GM23338 (cell line): ENCODE data around the gene HOXC12. TPM values are rescaled to one million over a fixed set of nuclear protein-coding genes. Genes with fewer than 3 reads are reported as not detected.

Experiments used
- ATAC-seq: fragments of 200-7000 bp; cut with Tn5 transposase; 3 replicates; pipeline ENCODE4 v1.9.1; 2020
- DNase-seq: peaks from one replicate; pipeline ENCODE4 v3.0.0-alpha.2; 2015; ENCODE audit warnings: low spot score
- H2AFZ ChIP-seq: fragments of 200-600 bp; sonication (generic); 2 replicates; pipeline ENCODE4 v1.8.0; 2016; ENCODE audit warnings: antibody characterized with exemption, mild to moderate bottlenecking, moderate library complexity
- H3F3A ChIP-seq: fragments of 200-600 bp; sonication (generic); replicated peaks from 2 replicates; pipeline ENCODE4 v1.8.0; 2017; ENCODE audit warnings: antibody characterized with exemption, mixed run types, low read depth
- H3K27ac ChIP-seq: fragments of 200-600 bp; sonication (generic); 2 replicates; pipeline ENCODE4 v1.6.1; 2016; ENCODE audit warnings: low read depth
- H3K27me3 ChIP-seq: fragments of 200-600 bp; sonication (generic); 2 replicates; pipeline ENCODE4 v1.8.0; 2016; ENCODE audit warnings: mild to moderate bottlenecking, mixed run types, moderate library complexity; ENCODE audit not compliant: insufficient read depth
- H3K36me3 ChIP-seq: fragments of 200-600 bp; sonication (generic); 2 replicates; pipeline ENCODE4 v1.8.0; 2016; ENCODE audit warnings: mild to moderate bottlenecking; ENCODE audit not compliant: insufficient read depth
- H3K4me1 ChIP-seq: fragments of 200-600 bp; sonication (generic); 2 replicates; pipeline ENCODE4 v1.8.0; 2016; ENCODE audit warnings: mild to moderate bottlenecking, moderate library complexity; ENCODE audit not compliant: insufficient read depth
- H3K4me2 ChIP-seq: fragments of 200-600 bp; sonication (generic); 2 replicates; pipeline ENCODE4 v1.7.1; 2017; ENCODE audit warnings: mixed run types
- H3K4me3 ChIP-seq: fragments of 200-600 bp; sonication (generic); 2 replicates; pipeline ENCODE4 v1.6.1; 2016; ENCODE audit warnings: mixed run types
- H3K79me2 ChIP-seq: fragments of 200-600 bp; sonication (generic); replicated peaks from 2 replicates; pipeline ENCODE4 v1.8.0; 2017; ENCODE audit warnings: mild to moderate bottlenecking; ENCODE audit not compliant: insufficient read depth
- H3K9me2 ChIP-seq: fragments of 200-600 bp; sonication (generic); 2 replicates; pipeline ENCODE4 v1.8.0; 2017; ENCODE audit not compliant: insufficient read depth
- H4K20me1 ChIP-seq: fragments of 200-600 bp; sonication (generic); replicated peaks from 2 replicates; pipeline ENCODE4 v1.8.0; 2017; ENCODE audit warnings: mild to moderate bottlenecking; ENCODE audit not compliant: insufficient read depth
- H3K27ac Mint-ChIP-seq: 2 replicates; pipeline ENCODE4 v1.8.0; 2020; ENCODE audit warnings: inconsistent platforms, mild to moderate bottlenecking, moderate library complexity, mixed read lengths
- H3K27me3 Mint-ChIP-seq: 3 replicates; pipeline ENCODE4 v1.8.0; 2022; ENCODE audit warnings: low read depth, mild to moderate bottlenecking, moderate library complexity, mixed read lengths, inconsistent platforms; ENCODE audit not compliant: insufficient read depth, poor library complexity
- H3K36me3 Mint-ChIP-seq: 3 replicates; pipeline ENCODE4 v1.8.0; 2021; ENCODE audit warnings: low read depth, mild to moderate bottlenecking, inconsistent platforms, moderate library complexity, mixed read lengths
- H3K4me1 Mint-ChIP-seq: 3 replicates; pipeline ENCODE4 v1.8.0; 2020; ENCODE audit warnings: mild to moderate bottlenecking, inconsistent platforms, mixed read lengths
- H3K4me3 Mint-ChIP-seq: 3 replicates; pipeline ENCODE4 v1.8.0; 2021; ENCODE audit warnings: moderate library complexity, mild to moderate bottlenecking, inconsistent platforms, mixed read lengths
- H3K9me3 Mint-ChIP-seq: 3 replicates; pipeline ENCODE4 v1.8.0; 2020; ENCODE audit warnings: moderate library complexity, mild to moderate bottlenecking, inconsistent platforms, mixed read lengths
- CREB1 ChIP-seq: fragments of 250-450 bp; sonication (Bioruptor Pico); IDR thresholded peaks from 2 replicates; pipeline ENCODE4 v1.5.0; 2020; ENCODE audit warnings: low read depth, mild to moderate bottlenecking, moderate library complexity
- CTCF ChIP-seq, 2 experiments: fragments of 200-600 bp in 1 of 2; sonication (generic) in 1 of 2; conservative IDR thresholded peaks; 2 replicates each; pipeline versions ENCODE4 v1.5.1 to v1.6.1; 2016 to 2017; ENCODE audit warnings: antibody characterized with exemption in 2 of 2, low read depth in 2 of 2, mild to moderate bottlenecking in 2 of 2, moderate library complexity in 1 of 2
- ETS1 ChIP-seq: IDR thresholded peaks from 2 replicates; pipeline ENCODE4 v1.6.1; 2016; ENCODE audit warnings: antibody characterized with exemption
- EZH2 ChIP-seq: fragments of 200-600 bp; sonication (generic); IDR thresholded peaks from one replicate; pipeline ENCODE4 v1.8.0; 2017; ENCODE audit warnings: antibody characterized with exemption, mild to moderate bottlenecking, low read depth; ENCODE audit not compliant: unreplicated experiment
- EZH2phosphoT487 ChIP-seq: fragments of 200-600 bp; sonication (generic); IDR thresholded peaks from one replicate; pipeline ENCODE4 v1.8.1; 2018; ENCODE audit warnings: antibody characterized with exemption; ENCODE audit not compliant: unreplicated experiment
- JUNB ChIP-seq: IDR thresholded peaks from one replicate; pipeline ENCODE4 v1.6.1; 2016; ENCODE audit warnings: antibody characterized with exemption; ENCODE audit not compliant: unreplicated experiment
- NANOG ChIP-seq: IDR thresholded peaks from 2 replicates; pipeline ENCODE4 v1.6.1; 2016; ENCODE audit warnings: antibody characterized with exemption, borderline replicate concordance
- POLR2AphosphoS5 ChIP-seq: IDR thresholded peaks from 2 replicates; pipeline ENCODE4 v1.6.1; 2016; ENCODE audit warnings: antibody characterized with exemption, low read depth
- STAT1 ChIP-seq: IDR thresholded peaks from one replicate; pipeline ENCODE4 v1.6.1; 2016; ENCODE audit warnings: antibody characterized with exemption; ENCODE audit not compliant: unreplicated experiment
- ZNF114 ChIP-seq: fragments of 250-450 bp; sonication (Bioruptor Pico); IDR thresholded peaks from 2 replicates; pipeline ENCODE4 v1.5.0; 2020; ENCODE audit warnings: mild to moderate bottlenecking, moderate library complexity
- ZNF331 ChIP-seq: fragments of 250-450 bp; sonication (Bioruptor Pico); IDR thresholded peaks from 2 replicates; pipeline ENCODE4 v1.5.0; 2020; ENCODE audit warnings: low read depth, mild to moderate bottlenecking, moderate library complexity
- polyA plus RNA-seq: library from polyadenylated mRNA; unstranded; fragments of >200 nt; fragmentation: Nextera tagmentation; extraction: Ambion mirVana; gene quantifications from 2 replicates; pipeline ENCODE4 v1.2.1, GENCODE V29; 2016
- total RNA-seq: library from RNA; depleted of rRNA; stranded (reverse); fragments of >200 nt; shearing (Covaris generic); gene quantifications from 2 replicates; pipeline ENCODE4 v1.2.3, GENCODE V29; 2014
- TF ChIP-seq, protein P1 (sequence below): IDR thresholded peaks from one replicate; pipeline ENCODE4 v1.6.1; 2018; ENCODE audit warnings: antibody characterized with exemption; ENCODE audit not compliant: unreplicated experiment
- TF ChIP-seq, protein P2 (sequence below): fragments of 250-450 bp; sonication (Bioruptor Pico); IDR thresholded peaks from 2 replicates; pipeline ENCODE4 v1.5.0; 2020; ENCODE audit warnings: mild to moderate bottlenecking, moderate library complexity

HOXC12 gene
- total and polyA plus RNA-seq, 2 experiments from 2014 or later: not detected

DNA sequence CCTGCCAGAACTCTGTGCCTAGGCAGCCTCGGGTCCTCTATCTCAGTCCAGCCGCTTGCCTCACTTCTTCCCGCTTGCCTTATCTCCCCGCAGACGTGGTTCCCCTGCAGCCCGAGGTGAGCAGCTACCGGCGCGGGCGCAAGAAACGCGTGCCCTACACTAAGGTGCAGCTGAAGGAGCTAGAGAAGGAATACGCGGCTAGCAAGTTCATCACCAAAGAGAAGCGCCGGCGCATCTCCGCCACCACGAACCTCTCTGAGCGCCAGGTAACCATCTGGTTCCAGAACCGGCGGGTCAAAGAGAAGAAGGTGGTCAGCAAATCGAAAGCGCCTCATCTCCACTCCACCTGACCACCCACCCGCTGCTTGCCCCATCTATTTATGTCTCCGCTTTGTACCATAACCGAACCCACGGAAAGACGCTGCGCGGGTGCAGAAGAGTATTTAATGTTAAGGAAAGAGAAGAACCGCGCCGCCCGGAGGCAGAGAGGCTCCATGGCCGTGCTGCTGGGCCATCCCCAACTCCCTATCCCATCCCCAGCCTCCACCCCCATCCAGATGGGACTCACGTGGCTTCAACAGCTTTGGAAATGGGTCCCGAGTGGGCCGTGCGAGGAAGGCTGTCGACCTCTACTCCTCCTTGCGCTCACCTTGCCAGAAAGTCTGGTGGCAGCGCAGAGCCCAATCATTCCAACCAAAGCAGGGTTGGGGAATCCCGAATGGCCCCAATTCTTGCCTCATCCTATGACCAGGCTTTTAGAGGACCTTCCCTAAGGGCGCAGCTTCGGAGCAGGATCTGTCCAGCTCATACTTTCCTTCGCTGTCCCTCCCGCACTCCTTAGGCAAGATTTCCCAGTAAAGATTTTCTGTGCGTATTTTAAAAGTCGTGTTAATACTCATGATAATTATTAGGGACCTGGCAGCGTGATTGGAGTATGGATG, 9.5 kb upstream of the HOXC12 start:
- Mint-ChIP-seq H3K9me3 (no peaks in the 10 kb centered on the region; the same call in 2 of the 3 replicates), H3K27me3 (peaks cover 99% of the 10 kb centered on the region), H3K36me3 (no peaks in the 10 kb centered on the region; the same call in 2 of the 3 replicates), H3K4me3 (peak overlapping the region; percentile 21; the same call in 1 of the 3 replicates), H3K27ac (no peak overlapping the region), H3K4me1 (peaks cover 10% of the 10 kb centered on the region)
- Histone ChIP-seq H2AFZ (no peak overlapping the region), H3K36me3 (no peaks in the 10 kb centered on the region), H3K4me2 (no peak overlapping the region), H3K4me1 (peaks cover 25% of the 10 kb centered on the region; the same call in 1 of the 2 replicates), H3K4me3 (0 out of 2 replicates have a peak overlapping the region, but pooled peaks have one; percentile 23), H3K9me2 (no peaks in the 10 kb centered on the region), H4K20me1 (peaks cover 72% of the 10 kb centered on the region), H3F3A (peaks cover 29% of the 10 kb centered on the region), H3K27me3 (peaks cover 100% of the 10 kb centered on the region), H3K79me2 (no peaks in the 10 kb centered on the region), H3K27ac (no peak overlapping the region)
- TF ChIP-seq EZH2phosphoT487: peak; percentile 95
- TF ChIP-seq CREB1 (CRISPR knock-in tag): no peak
- TF ChIP-seq, protein P1, sequence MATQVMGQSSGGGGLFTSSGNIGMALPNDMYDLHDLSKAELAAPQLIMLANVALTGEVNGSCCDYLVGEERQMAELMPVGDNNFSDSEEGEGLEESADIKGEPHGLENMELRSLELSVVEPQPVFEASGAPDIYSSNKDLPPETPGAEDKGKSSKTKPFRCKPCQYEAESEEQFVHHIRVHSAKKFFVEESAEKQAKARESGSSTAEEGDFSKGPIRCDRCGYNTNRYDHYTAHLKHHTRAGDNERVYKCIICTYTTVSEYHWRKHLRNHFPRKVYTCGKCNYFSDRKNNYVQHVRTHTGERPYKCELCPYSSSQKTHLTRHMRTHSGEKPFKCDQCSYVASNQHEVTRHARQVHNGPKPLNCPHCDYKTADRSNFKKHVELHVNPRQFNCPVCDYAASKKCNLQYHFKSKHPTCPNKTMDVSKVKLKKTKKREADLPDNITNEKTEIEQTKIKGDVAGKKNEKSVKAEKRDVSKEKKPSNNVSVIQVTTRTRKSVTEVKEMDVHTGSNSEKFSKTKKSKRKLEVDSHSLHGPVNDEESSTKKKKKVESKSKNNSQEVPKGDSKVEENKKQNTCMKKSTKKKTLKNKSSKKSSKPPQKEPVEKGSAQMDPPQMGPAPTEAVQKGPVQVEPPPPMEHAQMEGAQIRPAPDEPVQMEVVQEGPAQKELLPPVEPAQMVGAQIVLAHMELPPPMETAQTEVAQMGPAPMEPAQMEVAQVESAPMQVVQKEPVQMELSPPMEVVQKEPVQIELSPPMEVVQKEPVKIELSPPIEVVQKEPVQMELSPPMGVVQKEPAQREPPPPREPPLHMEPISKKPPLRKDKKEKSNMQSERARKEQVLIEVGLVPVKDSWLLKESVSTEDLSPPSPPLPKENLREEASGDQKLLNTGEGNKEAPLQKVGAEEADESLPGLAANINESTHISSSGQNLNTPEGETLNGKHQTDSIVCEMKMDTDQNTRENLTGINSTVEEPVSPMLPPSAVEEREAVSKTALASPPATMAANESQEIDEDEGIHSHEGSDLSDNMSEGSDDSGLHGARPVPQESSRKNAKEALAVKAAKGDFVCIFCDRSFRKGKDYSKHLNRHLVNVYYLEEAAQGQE: peak; percentile 20
- TF ChIP-seq, protein P2, sequence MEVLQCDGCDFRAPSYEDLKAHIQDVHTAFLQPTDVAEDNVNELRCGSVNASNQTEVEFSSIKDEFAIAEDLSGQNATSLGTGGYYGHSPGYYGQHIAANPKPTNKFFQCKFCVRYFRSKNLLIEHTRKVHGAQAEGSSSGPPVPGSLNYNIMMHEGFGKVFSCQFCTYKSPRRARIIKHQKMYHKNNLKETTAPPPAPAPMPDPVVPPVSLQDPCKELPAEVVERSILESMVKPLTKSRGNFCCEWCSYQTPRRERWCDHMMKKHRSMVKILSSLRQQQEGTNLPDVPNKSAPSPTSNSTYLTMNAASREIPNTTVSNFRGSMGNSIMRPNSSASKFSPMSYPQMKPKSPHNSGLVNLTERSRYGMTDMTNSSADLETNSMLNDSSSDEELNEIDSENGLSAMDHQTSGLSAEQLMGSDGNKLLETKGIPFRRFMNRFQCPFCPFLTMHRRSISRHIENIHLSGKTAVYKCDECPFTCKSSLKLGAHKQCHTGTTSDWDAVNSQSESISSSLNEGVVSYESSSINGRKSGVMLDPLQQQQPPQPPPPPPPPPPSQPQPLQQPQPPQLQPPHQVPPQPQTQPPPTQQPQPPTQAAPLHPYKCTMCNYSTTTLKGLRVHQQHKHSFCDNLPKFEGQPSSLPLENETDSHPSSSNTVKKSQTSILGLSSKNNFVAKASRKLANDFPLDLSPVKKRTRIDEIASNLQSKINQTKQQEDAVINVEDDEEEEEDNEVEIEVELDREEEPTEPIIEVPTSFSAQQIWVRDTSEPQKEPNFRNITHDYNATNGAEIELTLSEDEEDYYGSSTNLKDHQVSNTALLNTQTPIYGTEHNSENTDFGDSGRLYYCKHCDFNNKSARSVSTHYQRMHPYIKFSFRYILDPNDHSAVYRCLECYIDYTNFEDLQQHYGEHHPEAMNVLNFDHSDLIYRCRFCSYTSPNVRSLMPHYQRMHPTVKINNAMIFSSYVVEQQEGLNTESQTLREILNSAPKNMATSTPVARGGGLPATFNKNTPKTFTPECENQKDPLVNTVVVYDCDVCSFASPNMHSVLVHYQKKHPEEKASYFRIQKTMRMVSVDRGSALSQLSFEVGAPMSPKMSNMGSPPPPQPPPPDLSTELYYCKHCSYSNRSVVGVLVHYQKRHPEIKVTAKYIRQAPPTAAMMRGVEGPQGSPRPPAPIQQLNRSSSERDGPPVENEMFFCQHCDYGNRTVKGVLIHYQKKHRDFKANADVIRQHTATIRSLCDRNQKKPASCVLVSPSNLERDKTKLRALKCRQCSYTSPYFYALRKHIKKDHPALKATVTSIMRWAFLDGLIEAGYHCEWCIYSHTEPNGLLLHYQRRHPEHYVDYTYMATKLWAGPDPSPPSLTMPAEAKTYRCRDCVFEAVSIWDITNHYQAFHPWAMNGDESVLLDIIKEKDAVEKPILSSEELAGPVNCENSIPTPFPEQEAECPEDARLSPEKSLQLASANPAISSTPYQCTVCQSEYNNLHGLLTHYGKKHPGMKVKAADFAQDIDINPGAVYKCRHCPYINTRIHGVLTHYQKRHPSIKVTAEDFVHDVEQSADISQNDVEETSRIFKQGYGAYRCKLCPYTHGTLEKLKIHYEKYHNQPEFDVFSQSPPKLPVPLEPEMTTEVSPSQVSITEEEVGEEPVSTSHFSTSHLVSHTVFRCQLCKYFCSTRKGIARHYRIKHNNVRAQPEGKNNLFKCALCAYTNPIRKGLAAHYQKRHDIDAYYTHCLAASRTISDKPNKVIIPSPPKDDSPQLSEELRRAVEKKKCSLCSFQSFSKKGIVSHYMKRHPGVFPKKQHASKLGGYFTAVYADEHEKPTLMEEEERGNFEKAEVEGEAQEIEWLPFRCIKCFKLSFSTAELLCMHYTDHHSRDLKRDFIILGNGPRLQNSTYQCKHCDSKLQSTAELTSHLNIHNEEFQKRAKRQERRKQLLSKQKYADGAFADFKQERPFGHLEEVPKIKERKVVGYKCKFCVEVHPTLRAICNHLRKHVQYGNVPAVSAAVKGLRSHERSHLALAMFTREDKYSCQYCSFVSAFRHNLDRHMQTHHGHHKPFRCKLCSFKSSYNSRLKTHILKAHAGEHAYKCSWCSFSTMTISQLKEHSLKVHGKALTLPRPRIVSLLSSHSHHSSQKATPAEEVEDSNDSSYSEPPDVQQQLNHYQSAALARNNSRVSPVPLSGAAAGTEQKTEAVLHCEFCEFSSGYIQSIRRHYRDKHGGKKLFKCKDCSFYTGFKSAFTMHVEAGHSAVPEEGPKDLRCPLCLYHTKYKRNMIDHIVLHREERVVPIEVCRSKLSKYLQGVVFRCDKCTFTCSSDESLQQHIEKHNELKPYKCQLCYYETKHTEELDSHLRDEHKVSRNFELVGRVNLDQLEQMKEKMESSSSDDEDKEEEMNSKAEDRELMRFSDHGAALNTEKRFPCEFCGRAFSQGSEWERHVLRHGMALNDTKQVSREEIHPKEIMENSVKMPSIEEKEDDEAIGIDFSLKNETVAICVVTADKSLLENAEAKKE (CRISPR knock-in tag): no peak
- no peak for TF ChIP-seq JUNB
- TF ChIP-seq EZH2: peak; percentile 94
- TF ChIP-seq STAT1: no peak
- TF ChIP-seq NANOG: no peak
- no peak for TF ChIP-seq POLR2AphosphoS5
- no peak for TF ChIP-seq ETS1
- peak; percentile 37 to 39; a peak in 3 of 4 replicates for TF ChIP-seq CTCF (conservative IDR thresholded peaks at IDR 0.05; ENCODE audit: low read depth in 2 of 2)
- no peak for TF ChIP-seq ZNF114 (CRISPR knock-in tag)
- TF ChIP-seq ZNF331: no peak
- ATAC-seq: peak; percentile 57
- DNase-seq: peak; percentile 66
